SU-DHL-6 (cell line): ENCODE results near the gene STAT1.

ENCODE experiments used
- H2AFZ ChIP-seq: fragments of 200-600 bp; sonication (generic); 2 replicates; pipeline ENCODE4 v1.6.1; 2014; ENCODE audit warnings: low read depth, mild to moderate bottlenecking, moderate library complexity, mixed read lengths, antibody characterized with exemption, low read length; ENCODE audit not compliant: severe bottlenecking
- H3F3A ChIP-seq: fragments of 200-600 bp; shearing (Covaris generic); 2 replicates; pipeline ENCODE4 v1.6.0; 2016; ENCODE audit warnings: antibody characterized with exemption, mild to moderate bottlenecking; ENCODE audit not compliant: insufficient read depth
- H3K27ac ChIP-seq: fragments of 200-600 bp; sonication (generic); 2 replicates; pipeline ENCODE4 v1.5.1; 2016; ENCODE audit warnings: low read depth, mild to moderate bottlenecking, low read length, moderate library complexity, mixed read lengths
- H3K27me3 ChIP-seq: fragments of 200-600 bp; sonication (generic), shearing (Covaris generic); 2 replicates; pipeline ENCODE4 v1.6.0; 2014; ENCODE audit warnings: mild to moderate bottlenecking, low read length
- H3K36me3 ChIP-seq: fragments of 200-600 bp; sonication (generic); 2 replicates; pipeline ENCODE4 v1.6.1; 2014; ENCODE audit warnings: mild to moderate bottlenecking, low read length, mixed read lengths
- H3K4me2 ChIP-seq: fragments of 300-600, 200-600 bp; shearing (Covaris generic), sonication (generic); 2 replicates; pipeline ENCODE4 v1.6.0; 2014; ENCODE audit warnings: low read length, low read depth, mild to moderate bottlenecking; ENCODE audit not compliant: poor library complexity, severe bottlenecking
- H3K4me3 ChIP-seq: fragments of 200-600 bp; sonication (generic); 2 replicates; pipeline ENCODE4 v1.5.1; 2014; ENCODE audit warnings: antibody characterized with exemption, low read length, mild to moderate bottlenecking, mixed read lengths; ENCODE audit not compliant: insufficient read depth, poor library complexity, severe bottlenecking
- H3K79me2 ChIP-seq: fragments of 200-600 bp; sonication (generic); 2 replicates; pipeline ENCODE4 v1.6.1; 2014; ENCODE audit warnings: mild to moderate bottlenecking, low read length, moderate library complexity; ENCODE audit not compliant: insufficient read depth
- H3K9ac ChIP-seq: fragments of 200-600 bp; sonication (generic); 2 replicates; pipeline ENCODE4 v1.7.0; 2014; ENCODE audit warnings: mild to moderate bottlenecking, low read length
- H3K9me2 ChIP-seq: fragments of 200-600 bp; sonication (generic); replicated peaks from 2 replicates; pipeline ENCODE4 v1.6.1; 2014; ENCODE audit warnings: low read length; ENCODE audit not compliant: insufficient read depth
- H3K9me3 ChIP-seq: fragments of 200-600 bp; sonication (generic); 2 replicates; pipeline ENCODE4 v1.6.1; 2014; ENCODE audit warnings: low read length, mixed read lengths; ENCODE audit not compliant: insufficient read depth
- H4K20me1 ChIP-seq: fragments of 200-600 bp; sonication (generic); 2 replicates; pipeline ENCODE4 v1.6.1; 2014; ENCODE audit warnings: low read depth, mild to moderate bottlenecking, antibody characterized with exemption, low read length, moderate library complexity, mixed read lengths
- EZH2phosphoT487 ChIP-seq: fragments of 200-600 bp; sonication (generic), shearing (Covaris generic); conservative IDR thresholded peaks from 2 replicates; pipeline ENCODE4 v1.6.1; 2018; ENCODE audit warnings: mild to moderate bottlenecking, antibody characterized with exemption, low read length, moderate library complexity, mixed read lengths
- TF ChIP-seq, protein P1 (sequence below): fragments of 200-600 bp; sonication (generic); IDR thresholded peaks from one replicate; pipeline ENCODE4 v1.5.1; 2017; ENCODE audit warnings: antibody characterized with exemption, mild to moderate bottlenecking, low read length, moderate library complexity; ENCODE audit not compliant: insufficient read depth, poor library complexity, severe bottlenecking

Gene STAT1

DNA sequence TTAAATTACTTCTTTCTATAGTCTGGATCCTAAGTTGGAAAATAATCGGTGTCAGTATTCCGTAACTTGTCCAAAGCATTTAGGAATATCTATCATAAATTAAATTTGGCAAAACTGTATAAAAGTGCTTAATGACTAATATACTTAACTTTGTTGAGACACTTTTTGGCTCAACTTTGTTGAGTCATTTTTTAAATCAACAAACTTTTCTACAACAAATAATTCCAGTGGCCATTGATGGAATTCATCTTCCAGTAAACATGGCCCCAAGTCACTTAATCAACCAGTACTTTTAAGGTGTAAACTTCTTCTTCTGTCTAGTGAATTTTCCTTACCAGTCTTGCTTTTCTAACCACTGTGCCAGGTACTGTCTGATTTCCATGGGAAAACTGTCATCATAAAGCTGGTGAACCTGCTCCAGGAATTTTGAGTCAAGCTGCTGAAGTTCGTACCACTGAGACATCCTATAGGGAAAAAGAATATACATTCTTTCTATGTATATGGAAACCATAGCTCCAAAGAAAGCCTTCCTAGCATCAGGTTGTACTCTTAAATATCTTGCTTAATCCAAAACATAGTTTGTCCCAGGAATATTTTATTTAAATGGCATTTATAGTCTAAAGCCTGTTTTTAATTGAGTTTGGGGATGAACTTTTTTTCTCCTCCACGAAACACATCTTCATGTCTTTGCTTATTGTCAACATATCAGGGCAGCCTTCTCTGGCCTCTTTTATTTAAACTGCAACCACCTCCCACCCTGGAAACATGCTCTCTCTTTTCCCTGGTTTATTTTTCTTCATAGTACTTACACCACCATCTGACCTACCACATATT lies 4.2 kb downstream of the STAT1 start:
- Histone ChIP-seq H3K27me3 (no peaks in the 10 kb centered on the region), H4K20me1 (no peaks in the 10 kb centered on the region), H3K27ac (no peak overlapping the region), H3K4me3 (no peak overlapping the region), H3K9ac (no peak overlapping the region), H3K9me2 (no peaks in the 10 kb centered on the region), H3K36me3 (peaks cover 15% of the 10 kb centered on the region; the same call in 1 of the 2 replicates), H2AFZ (no peak overlapping the region), H3F3A (no peaks in the 10 kb centered on the region), H3K4me2 (no peak overlapping the region), H3K9me3 (no peaks in the 10 kb centered on the region), H3K79me2 (peaks cover 12% of the 10 kb centered on the region; the same call in 1 of the 2 replicates)
- TF ChIP-seq, protein P1, sequence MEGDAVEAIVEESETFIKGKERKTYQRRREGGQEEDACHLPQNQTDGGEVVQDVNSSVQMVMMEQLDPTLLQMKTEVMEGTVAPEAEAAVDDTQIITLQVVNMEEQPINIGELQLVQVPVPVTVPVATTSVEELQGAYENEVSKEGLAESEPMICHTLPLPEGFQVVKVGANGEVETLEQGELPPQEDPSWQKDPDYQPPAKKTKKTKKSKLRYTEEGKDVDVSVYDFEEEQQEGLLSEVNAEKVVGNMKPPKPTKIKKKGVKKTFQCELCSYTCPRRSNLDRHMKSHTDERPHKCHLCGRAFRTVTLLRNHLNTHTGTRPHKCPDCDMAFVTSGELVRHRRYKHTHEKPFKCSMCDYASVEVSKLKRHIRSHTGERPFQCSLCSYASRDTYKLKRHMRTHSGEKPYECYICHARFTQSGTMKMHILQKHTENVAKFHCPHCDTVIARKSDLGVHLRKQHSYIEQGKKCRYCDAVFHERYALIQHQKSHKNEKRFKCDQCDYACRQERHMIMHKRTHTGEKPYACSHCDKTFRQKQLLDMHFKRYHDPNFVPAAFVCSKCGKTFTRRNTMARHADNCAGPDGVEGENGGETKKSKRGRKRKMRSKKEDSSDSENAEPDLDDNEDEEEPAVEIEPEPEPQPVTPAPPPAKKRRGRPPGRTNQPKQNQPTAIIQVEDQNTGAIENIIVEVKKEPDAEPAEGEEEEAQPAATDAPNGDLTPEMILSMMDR, result no peak
- TF ChIP-seq EZH2phosphoT487, result no peak

DNA sequence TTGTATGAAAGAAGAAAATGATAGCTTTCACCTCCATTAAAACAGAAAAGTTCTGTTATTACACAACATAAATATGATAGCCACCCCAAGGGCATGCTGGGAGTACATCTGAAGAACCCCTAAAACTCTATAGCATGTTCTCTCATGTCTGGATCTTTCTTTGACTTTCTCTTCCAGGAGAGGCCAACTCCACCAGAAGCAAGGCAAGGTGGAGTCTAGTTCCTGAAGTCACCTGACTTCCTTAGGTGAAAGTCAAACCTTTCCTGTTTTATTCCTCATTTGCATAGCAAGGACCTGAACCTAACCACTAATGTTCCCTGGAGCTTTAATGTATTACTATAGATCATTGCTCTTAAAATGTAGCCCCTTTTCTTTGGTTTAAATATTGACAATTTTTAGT lies 5.7 kb downstream of the STAT1 start:
- Histone ChIP-seq H3K9me2 (no peaks in the 10 kb centered on the region), H3K9me3 (no peaks in the 10 kb centered on the region), H3K27ac (no peak overlapping the region), H2AFZ (no peak overlapping the region), H3F3A (no peaks in the 10 kb centered on the region), H4K20me1 (no peaks in the 10 kb centered on the region), H3K9ac (no peak overlapping the region), H3K4me2 (no peak overlapping the region), H3K27me3 (no peaks in the 10 kb centered on the region), H3K36me3 (peaks cover 15% of the 10 kb centered on the region; the same call in 1 of the 2 replicates), H3K79me2 (peaks cover 9% of the 10 kb centered on the region; the same call in 1 of the 2 replicates), H3K4me3 (no peak overlapping the region)
- TF ChIP-seq, protein P1, result no peak
- no peak for TF ChIP-seq EZH2phosphoT487

DNA sequence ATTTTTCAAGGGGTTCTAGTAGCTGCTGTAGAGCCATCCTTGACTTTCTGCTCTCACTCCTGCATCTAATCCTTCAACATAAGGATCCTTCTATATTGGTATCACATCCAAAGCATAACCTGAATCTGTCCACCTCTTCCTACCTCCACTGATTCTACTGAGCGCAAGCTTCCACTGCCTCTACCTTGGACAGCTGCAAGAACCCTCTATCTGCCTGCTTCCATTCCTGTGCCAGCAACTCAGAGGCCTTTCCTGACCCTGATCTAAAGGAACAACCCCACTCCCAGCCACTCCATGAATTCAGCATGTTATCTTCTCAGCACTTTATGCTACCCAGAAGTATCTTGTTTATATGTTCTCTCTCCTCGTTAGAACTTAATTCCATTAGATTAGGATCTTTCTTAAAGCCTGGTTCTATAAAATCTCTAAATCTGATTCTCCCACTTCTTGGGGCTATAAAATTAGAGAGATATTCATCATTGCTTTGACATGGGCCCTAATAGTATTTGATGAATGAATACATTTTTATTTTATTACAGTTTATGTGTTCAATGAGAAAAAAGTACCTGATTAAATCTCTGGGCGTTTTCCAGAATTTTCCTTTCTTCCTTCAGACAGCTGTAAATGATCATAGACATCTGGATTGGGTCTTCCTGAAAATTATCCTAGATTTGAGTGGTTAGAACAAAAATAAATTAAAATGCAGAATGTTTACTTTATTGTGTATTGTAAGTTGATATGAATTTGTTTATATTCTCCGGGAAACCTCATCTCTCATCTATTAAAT lies 6.8 kb downstream of the STAT1 start:
- Histone ChIP-seq H3K79me2 (no peaks in the 10 kb centered on the region), H3K9ac (no peak overlapping the region), H3F3A (no peaks in the 10 kb centered on the region), H3K36me3 (peaks cover 15% of the 10 kb centered on the region; the same call in 1 of the 2 replicates), H2AFZ (no peak overlapping the region), H3K4me2 (no peak overlapping the region), H3K9me2 (no peaks in the 10 kb centered on the region), H3K4me3 (no peak overlapping the region), H3K27ac (no peak overlapping the region), H3K9me3 (no peaks in the 10 kb centered on the region), H3K27me3 (no peaks in the 10 kb centered on the region), H4K20me1 (no peaks in the 10 kb centered on the region)
- TF ChIP-seq, protein P1, result no peak
- TF ChIP-seq EZH2phosphoT487, result no peak
